Natural killer cell treated with Interleukin-12 subunit alpha and Interleukin-12 subunit beta and Interleukin-15 and Interleukin-18, amount 100 ng/mL, for 72 hours (primary cell): Measurements from ENCODE around the gene RPL29. TPM values are rescaled to one million over a fixed set of nuclear protein-coding genes. Genes with fewer than 3 reads are reported as not detected.
A peak's percentile ranks its signal among the peaks of the same experiment; 100 is the strongest.

ENCODE experiments used
- ATAC-seq, 2 donors: fragments of 150-1000 bp; cut with Tn5 transposase in 1 of 2; sonication (Bioruptor Pico), chemical (Tn5 transposase) in 1 of 2; 2 replicates each; pipeline ENCODE4 v1.10.0; 2021
- DNase-seq: peaks from one replicate; pipeline ENCODE4 v3.0.0; 2022; ENCODE audit warnings: low spot score
- H3K27ac Mint-ChIP-seq, 2 donors: 1 replicate in 1 of 2; 2 replicates in 1 of 2; pipeline ENCODE4 v1.8.0; 2022; ENCODE audit warnings: mixed read lengths in 2 of 2, mild to moderate bottlenecking in 1 of 2, moderate library complexity in 1 of 2
- H3K27me3 Mint-ChIP-seq, 2 donors: 1 replicate in 1 of 2; 2 replicates in 1 of 2; pipeline ENCODE4 v1.8.0; 2022; ENCODE audit warnings: mixed read lengths in 2 of 2
- H3K36me3 Mint-ChIP-seq: one replicate; pipeline ENCODE4 v1.8.0; 2022; ENCODE audit warnings: mixed read lengths
- H3K4me1 Mint-ChIP-seq, 2 donors: 1 replicate in 1 of 2; 2 replicates in 1 of 2; pipeline ENCODE4 v1.8.0; 2022; ENCODE audit warnings: low read depth in 2 of 2, mixed read lengths in 2 of 2, mild to moderate bottlenecking in 1 of 2
- H3K4me3 Mint-ChIP-seq: one replicate; pipeline ENCODE4 v1.8.0; 2022; ENCODE audit warnings: mixed read lengths
- H3K9me3 Mint-ChIP-seq: 2 replicates; pipeline ENCODE4 v1.8.0; 2022; ENCODE audit warnings: mixed read lengths
- total RNA-seq, 2 donors: library from RNA; stranded (reverse); gene quantifications; one replicate each; pipeline ENCODE4 v1.2.3, GENCODE V29; 2022

RPL29 gene
- total RNA-seq, 2 donors from 2014 or later = 598 to 910 TPM

DNA sequence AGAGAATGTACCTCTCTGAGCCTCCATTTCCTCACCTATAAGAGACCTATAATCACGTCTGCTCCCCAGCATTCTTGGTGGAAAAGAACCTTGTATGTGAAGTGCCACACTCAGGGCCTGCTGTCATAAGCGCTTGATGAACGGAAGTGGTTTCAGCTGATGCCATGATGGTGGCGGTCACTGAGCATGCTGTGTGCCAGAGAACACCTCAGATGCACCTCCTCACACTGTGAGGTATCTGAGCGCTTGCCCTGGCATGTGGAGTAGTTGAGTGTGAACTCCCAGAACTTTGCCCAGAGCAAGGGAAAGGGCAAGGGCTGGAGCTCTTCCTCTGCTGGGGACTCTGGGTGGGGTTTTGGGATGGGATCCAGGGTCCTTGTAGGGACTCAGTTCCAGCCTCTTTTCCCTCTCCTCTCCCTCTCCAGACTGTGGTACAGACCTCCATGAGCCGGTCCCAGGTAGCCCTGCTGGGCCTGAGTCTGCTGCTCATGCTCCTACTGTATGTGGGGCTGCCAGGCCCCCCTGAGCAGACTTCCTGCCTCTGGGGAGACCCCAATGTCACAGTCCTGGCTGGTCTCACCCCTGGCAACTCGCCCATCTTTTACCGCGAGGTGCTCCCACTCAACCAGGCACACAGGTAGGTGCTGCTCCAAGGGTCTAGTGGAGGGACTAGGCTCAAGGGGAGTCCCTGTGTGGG lies 18.1 kb downstream of the RPL29 start:
- ATAC-seq = no peak
- H3K27ac Mint-ChIP-seq = peak overlapping the region; percentile 2 to 16
- H3K36me3 Mint-ChIP-seq = no peaks in the 10 kb centered on the region
- H3K27me3 Mint-ChIP-seq = no peaks in the 10 kb centered on the region
- H3K4me1 Mint-ChIP-seq = peaks cover 39 to 40% of the 10 kb centered on the region in 2 donors
- peak overlapping the region; percentile 18 for H3K4me3 Mint-ChIP-seq
- H3K9me3 Mint-ChIP-seq = no peaks in the 10 kb centered on the region
- no peak for DNase-seq

DNA sequence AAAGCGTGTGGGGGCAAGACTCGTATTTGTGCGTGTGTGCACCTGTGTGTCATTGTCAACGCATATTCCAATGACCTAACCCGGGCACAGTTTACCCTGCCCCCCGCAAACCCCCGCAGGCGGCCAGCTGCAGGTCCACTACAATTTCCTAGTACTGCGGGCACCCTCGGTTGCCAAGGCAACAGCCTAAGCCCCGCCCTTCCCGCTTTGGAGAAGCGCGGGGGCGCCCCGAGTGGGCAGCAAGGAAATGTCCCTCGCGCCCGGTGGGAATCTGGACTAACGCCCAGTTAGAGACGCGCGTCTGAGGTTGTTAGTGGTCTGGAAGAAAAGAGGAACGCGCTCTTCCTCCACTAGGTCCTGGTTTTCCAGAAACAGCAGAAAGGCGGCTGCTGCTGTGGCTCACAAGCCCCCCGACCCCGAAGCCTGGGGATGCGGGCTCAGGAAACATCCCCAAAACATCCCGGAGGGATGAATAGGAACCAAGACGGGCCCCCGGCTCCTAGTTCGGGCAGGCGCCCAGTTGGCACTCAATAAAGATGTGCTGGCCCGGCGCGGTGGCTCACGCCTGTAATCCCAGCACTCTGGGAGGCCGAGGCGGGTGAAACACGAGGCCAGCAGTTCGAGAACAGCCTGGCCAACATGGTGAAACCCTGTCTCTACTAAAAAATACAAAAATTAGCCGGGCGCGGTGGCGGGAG lies 19.7 kb downstream of the RPL29 start:
- ATAC-seq (no peak), DNase-seq (no peak)
- H3K9me3 Mint-ChIP-seq = no peaks in the 10 kb centered on the region
- peak overlapping the region; percentile 96 for H3K4me3 Mint-ChIP-seq
- no peaks in the 10 kb centered on the region for H3K27me3 Mint-ChIP-seq
- peaks cover 29 to 30% of the 10 kb centered on the region in 2 donors for H3K4me1 Mint-ChIP-seq
- peak overlapping the region; percentile 26 to 64 for H3K27ac Mint-ChIP-seq
- no peaks in the 10 kb centered on the region for H3K36me3 Mint-ChIP-seq

DNA sequence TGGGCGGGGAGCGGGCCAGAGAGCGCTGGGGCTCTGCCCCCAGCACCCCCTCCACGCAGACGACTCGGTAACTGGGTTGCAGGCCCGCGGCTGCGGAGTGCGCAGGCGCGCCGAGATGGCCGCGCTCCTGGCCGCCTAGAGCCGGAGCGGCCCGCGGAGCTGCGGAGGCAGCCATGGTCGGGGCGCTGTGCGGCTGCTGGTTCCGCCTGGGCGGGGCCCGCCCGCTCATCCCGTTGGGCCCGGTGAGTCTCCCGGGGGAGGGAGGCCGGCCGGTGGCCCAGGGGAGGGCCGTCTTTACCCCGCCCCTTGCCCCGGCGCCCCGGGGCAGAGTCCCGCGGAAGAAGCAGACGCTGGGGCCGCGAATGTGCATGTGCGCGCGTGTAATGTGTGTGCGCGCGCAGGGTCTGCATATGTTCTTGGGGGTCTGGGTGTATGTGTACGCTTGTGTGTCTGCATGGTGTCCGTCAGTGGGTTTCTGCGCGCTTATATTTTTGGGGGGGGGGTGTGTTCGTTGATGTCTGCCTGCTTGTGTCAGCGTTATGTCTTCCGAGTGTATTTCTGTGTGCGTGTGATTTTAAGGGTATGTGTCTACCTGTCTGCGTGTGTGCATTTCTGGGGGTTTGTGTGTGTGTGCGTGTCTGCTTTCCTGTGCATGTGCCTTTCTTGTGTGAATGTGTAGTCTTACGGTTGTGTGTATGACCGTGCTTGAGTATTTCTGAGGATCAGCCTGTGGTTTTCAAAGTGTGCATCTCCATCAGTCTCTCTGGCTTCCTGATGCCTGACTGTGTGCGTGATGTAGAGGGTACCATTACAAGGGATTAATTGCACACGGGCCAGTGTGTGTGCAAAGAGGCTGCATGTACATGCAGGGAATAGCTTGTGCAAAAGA lies 20.5 kb downstream of the RPL29 start, which contains the start of gene ABHD14A:
TSS of gene ABHD14A (plus strand) at position 102 of the 889 bp plus-strand sequence. CDS start at position 174, 72 bp downstream.
- DNase-seq (peak; percentile 85), ATAC-seq (peak; percentile 85 to 89)
- Mint-ChIP-seq H3K36me3 (no peaks in the 10 kb centered on the region), H3K27me3 (no peaks in the 10 kb centered on the region), H3K9me3 (no peaks in the 10 kb centered on the region), H3K4me3 (peak within 1 kb of the TSS; percentile 96), H3K4me1 (peaks cover 27 to 28% of the 10 kb centered on the region in 2 donors), H3K27ac (peak within 1 kb of the TSS; percentile 64 to 93)

- ATAC-seq (peak; percentile 30 to 34), DNase-seq (no peak)
- H3K4me1 Mint-ChIP-seq = peaks cover 27 to 28% of the 10 kb centered on the region in 2 donors
- peak overlapping the region; percentile 64 to 93 for H3K27ac Mint-ChIP-seq
- H3K9me3 Mint-ChIP-seq = no peaks in the 10 kb centered on the region
- H3K36me3 Mint-ChIP-seq = no peaks in the 10 kb centered on the region
- H3K27me3 Mint-ChIP-seq = no peaks in the 10 kb centered on the region
- peak overlapping the region; percentile 96 for H3K4me3 Mint-ChIP-seq
Observed at GRCh38 chr3:51974277-51974962, 21.3 kb downstream of the RPL29 start.

GRCh38 chr3:51971350-51971749 lies 24.3 kb downstream of the RPL29 start:
- Mint-ChIP-seq H3K4me1 (peaks cover 19 to 24% of the 10 kb centered on the region in 2 donors), H3K27ac (no peak overlapping the region)
- no peak for ATAC-seq

GRCh38 chr3:51970606-51971300 lies 24.9 kb downstream of the RPL29 start:
- no peaks in the 10 kb centered on the region for H3K9me3 Mint-ChIP-seq

More at GRCh38 chr3:51971350-51971749, 24.3 kb downstream of the RPL29 start:
- no peak for DNase-seq
- no peaks in the 10 kb centered on the region for H3K36me3 Mint-ChIP-seq
- H3K27me3 Mint-ChIP-seq = no peaks in the 10 kb centered on the region
- H3K4me3 Mint-ChIP-seq = no peak overlapping the region
- H3K9me3 Mint-ChIP-seq = no peaks in the 10 kb centered on the region

DNA sequence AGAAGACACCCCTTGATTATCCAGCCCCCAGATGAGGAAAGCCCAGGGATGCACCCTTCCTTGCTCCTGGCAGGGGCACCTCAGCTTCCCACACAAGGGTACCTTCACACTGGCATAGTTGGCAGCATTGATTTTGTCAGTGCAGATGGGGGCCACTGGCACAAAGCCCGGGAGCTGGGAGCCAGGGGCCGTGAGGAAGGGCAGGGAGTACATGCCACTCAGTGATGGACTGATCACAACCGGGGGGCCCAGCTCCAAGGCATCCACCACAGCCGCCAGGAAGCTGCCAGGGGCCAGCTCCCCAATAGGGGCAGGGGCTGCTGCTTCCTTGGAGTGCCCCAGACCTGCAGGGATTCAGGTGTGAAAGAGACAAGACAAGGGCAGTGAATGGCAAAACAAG lies 25.9 kb downstream of the RPL29 start:
- ATAC-seq (no peak), DNase-seq (no peak)
- Mint-ChIP-seq H3K4me3 (no peak overlapping the region), H3K27ac (no peak overlapping the region), H3K27me3 (peaks cover 0 to 5% of the 10 kb centered on the region in 2 donors), H3K9me3 (no peaks in the 10 kb centered on the region), H3K4me1 (peaks cover 17 to 21% of the 10 kb centered on the region in 2 donors), H3K36me3 (no peaks in the 10 kb centered on the region)

More at GRCh38 chr3:51970606-51971300, 24.9 kb downstream of the RPL29 start:
- Mint-ChIP-seq H3K4me1 (peaks cover 20 to 24% of the 10 kb centered on the region in 2 donors), H3K27ac (no peak overlapping the region), H3K4me3 (no peak overlapping the region), H3K36me3 (no peaks in the 10 kb centered on the region), H3K27me3 (no peaks in the 10 kb centered on the region)
- ATAC-seq (no peak), DNase-seq (no peak)

DNA sequence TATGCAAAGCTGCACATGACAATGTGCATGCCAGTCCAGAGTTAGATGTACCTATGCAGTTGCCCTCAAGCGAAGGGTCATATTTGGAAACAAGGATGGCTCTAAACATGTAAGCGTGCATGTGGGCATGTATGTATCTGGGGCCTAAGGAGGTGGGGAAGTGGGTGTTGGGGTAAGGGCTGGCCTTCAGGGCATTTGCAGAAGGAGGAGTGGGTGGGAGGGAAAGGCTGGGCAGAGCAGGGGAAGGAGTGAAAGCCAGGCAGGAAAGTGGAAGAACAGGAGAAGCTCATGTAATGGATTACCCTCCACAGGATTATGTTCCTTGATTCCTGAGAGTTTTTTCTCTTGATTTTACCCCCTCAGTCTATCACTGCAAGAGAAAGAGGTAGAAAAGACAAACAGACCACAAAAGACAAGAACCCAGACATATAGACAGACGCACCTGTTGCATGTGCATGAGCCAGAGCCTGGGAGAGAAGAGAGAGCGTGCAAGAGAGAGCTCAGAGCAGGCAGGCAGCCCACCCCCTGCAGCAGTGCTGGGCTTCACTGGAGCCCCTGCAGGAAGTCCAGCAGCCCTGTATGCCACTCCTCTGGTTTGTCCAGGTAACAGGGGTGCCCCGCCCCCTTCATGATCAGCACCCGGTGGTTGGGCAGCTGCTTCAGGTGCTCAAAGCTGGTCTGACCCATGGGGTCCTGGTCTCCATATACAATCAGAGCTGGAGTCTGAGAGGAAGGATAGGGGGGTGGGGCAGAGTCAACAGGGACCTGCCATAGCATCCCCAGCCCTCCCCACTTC lies 26.6 kb downstream of the RPL29 start:
- Mint-ChIP-seq H3K4me3 (no peak overlapping the region), H3K9me3 (no peaks in the 10 kb centered on the region), H3K27ac (no peak overlapping the region), H3K27me3 (peaks cover 0 to 8% of the 10 kb centered on the region in 2 donors), H3K4me1 (peaks cover 14 to 18% of the 10 kb centered on the region in 2 donors), H3K36me3 (no peaks in the 10 kb centered on the region)
- DNase-seq (no peak), ATAC-seq (no peak)

DNA sequence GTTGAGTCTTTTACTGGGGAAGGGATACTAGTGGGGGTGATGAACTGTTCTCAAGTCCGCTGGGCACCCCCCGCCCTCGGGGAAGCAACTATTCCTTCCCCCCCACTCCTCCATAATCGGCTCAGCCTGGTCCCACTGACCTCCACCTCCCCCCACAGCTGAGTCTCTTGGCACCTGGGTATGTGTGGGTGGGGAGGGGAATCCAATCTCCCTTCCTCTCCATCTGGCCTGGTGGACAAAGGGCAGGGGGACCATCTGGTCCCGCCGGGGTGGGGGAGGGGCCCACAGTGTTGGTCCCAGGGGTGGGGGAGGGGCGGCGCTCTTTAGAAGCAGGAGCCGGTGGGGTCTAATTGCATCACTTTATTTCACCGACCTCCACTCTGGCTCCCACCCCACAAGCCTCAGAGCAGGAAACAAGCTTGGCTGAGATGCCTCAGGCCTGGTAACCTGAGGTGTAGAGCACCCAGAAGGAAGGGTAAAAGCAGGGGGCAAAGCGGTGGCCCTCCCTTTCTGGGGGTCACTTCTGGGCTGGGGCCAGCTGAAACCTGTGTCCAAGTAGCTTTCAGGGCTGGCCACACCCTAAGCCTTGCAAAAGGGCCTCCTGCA lies 27.4 kb downstream of the RPL29 start:
- Mint-ChIP-seq H3K27ac (no peak overlapping the region), H3K4me3 (peak overlapping the region; percentile 76), H3K36me3 (no peaks in the 10 kb centered on the region), H3K4me1 (peaks cover 8 to 11% of the 10 kb centered on the region in 2 donors), H3K27me3 (peaks cover 0 to 8% of the 10 kb centered on the region in 2 donors), H3K9me3 (no peaks in the 10 kb centered on the region)
- DNase-seq = no peak
- ATAC-seq = no peak

DNA sequence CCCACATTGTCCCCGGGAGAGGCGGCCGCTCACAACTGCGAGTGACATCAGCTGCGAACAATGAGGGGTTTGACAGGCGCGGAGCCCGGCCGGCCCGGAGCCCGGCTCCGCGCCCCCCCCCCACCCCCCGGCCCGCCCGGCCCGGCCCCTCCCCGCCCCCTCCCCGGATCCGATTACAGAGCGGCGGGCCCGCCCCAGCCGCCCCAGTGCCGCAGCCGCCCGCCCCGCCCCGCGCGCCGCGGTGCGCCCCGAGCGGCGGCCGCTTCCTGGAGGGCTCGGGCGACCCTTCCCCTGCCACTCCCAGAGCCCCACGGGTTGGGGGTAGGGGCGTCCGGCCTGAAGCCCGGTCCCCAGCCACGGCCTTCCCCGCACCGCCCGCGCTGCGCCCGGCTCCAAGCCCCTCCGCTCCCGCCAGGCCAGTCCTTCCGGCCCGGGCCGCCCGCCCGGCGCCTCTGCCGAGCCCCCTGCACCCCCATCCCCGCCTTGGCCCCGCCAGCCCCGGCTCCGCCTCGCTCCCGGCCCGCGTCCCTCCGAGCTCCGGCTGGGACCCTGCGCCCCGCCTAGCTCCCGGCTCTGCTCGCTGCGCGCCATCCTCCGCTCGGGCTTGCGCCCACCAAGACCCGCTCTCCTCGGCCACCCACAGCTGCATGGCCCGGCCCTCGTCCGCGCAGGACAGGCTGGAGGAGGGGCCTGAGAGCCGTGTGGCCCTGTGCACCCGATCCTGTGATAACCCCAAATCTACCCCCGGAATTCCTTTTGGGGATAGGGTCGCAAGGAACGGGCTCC lies 28.1 kb downstream of the RPL29 start, which contains the start of gene PCBP4:
TSS of gene PCBP4 (minus strand) at position 71 of the 786 bp plus-strand sequence. CDS start 6,214 bp downstream, outside the sequence.
- Mint-ChIP-seq H3K4me1 (peaks cover 8 to 11% of the 10 kb centered on the region in 2 donors), H3K27ac (peak within 1 kb of the TSS; percentile 47 to 50), H3K36me3 (no peaks in the 10 kb centered on the region), H3K4me3 (peak within 1 kb of the TSS; percentile 79), H3K9me3 (no peaks in the 10 kb centered on the region), H3K27me3 (peaks cover 0 to 8% of the 10 kb centered on the region in 2 donors)
- peak; percentile 68 to 81 for ATAC-seq
- no peak for DNase-seq

DNA sequence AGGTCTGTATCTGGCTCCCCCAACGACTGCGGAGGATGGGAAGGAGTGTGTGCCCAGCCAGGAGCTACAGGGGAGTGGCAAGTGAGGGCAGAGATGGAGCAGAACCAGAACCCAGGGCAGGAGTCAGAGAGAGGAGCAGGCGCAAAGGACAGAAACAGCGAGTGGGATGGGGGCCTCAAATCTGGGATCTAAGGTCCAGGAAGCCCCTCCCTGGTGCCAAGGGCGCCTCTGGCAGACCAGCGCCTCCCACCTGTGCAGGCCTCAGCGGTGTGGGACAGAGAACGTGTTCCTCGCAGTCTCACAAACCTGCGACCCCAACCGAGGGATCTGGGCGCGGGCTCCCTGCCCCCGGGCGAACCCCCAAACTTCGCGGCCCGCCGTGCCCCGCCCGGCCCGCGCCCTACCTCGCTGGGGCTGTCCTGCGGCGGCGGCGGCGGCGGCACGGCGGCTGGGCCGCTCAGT lies 28.7 kb downstream of the RPL29 start:
- no peaks in the 10 kb centered on the region for H3K36me3 Mint-ChIP-seq
- peaks cover 0 to 8% of the 10 kb centered on the region in 2 donors for H3K27me3 Mint-ChIP-seq
- DNase-seq = no peak
- peaks cover 8 to 11% of the 10 kb centered on the region in 2 donors for H3K4me1 Mint-ChIP-seq
- peak in 1 of 2 donors; percentile 75 for ATAC-seq
- H3K4me3 Mint-ChIP-seq = peak overlapping the region; percentile 79
- H3K27ac Mint-ChIP-seq = peak overlapping the region; percentile 47 to 50
- H3K9me3 Mint-ChIP-seq = no peaks in the 10 kb centered on the region
